MM.1S (cell line): ENCODE results near the gene ACSL4.

ENCODE experiments used
- DNase-seq: peaks from one replicate; pipeline ENCODE4 v3.0.0-alpha.2; 2015
- H2AFZ ChIP-seq: fragments of 300-600 bp; sonication (generic); 2 replicates; pipeline ENCODE4 v1.6.0; 2016; ENCODE audit warnings: antibody characterized with exemption, low read length
- H3F3A ChIP-seq: fragments of 300-600 bp; sonication (generic); 2 replicates; pipeline ENCODE4 v1.6.1; 2016; ENCODE audit warnings: mild to moderate bottlenecking, antibody characterized with exemption, low read length, moderate library complexity, mixed read lengths; ENCODE audit not compliant: insufficient read depth
- H3K27ac ChIP-seq: fragments of 300-600 bp; sonication (generic); 2 replicates; pipeline ENCODE4 v1.5.1; 2016; ENCODE audit warnings: mild to moderate bottlenecking, low read length
- H3K27me3 ChIP-seq: fragments of 300-600 bp; sonication (generic); replicated peaks from 2 replicates; pipeline ENCODE4 v1.6.0; 2016; ENCODE audit warnings: low read length; ENCODE audit not compliant: insufficient read depth
- H3K36me3 ChIP-seq: fragments of 300-600 bp; sonication (generic); replicated peaks from 2 replicates; pipeline ENCODE4 v1.6.1; 2016; ENCODE audit warnings: mild to moderate bottlenecking, low read length, mixed read lengths; ENCODE audit not compliant: insufficient read depth
- H3K4me1 ChIP-seq: fragments of 300-600 bp; sonication (generic); 2 replicates; pipeline ENCODE4 v1.6.1; 2016; ENCODE audit warnings: low read length, mixed read lengths
- H3K4me2 ChIP-seq: fragments of 300-600 bp; sonication (generic); 2 replicates; pipeline ENCODE4 v1.6.0; 2016; ENCODE audit warnings: low read depth, low read length
- H3K4me3 ChIP-seq: fragments of 300-600 bp; sonication (generic); 2 replicates; pipeline ENCODE4 v1.5.1; 2016; ENCODE audit warnings: low read length, mixed read lengths
- H3K79me2 ChIP-seq: fragments of 300-600 bp; sonication (generic); 2 replicates; pipeline ENCODE4 v1.6.1; 2016; ENCODE audit warnings: mixed run types, low read length, mixed read lengths
- H3K9ac ChIP-seq: fragments of 300-600 bp; sonication (generic); 2 replicates; pipeline ENCODE4 v1.6.1; 2016; ENCODE audit warnings: low read length, mixed read lengths
- H3K9me2 ChIP-seq: fragments of 300-600 bp; sonication (generic); replicated peaks from 2 replicates; pipeline ENCODE4 v1.6.1; 2016; ENCODE audit warnings: mild to moderate bottlenecking, low read length, mixed read lengths; ENCODE audit not compliant: insufficient read depth
- H3K9me3 ChIP-seq: fragments of 300-600 bp; sonication (generic); replicated peaks from 2 replicates; pipeline ENCODE4 v1.6.1; 2016; ENCODE audit warnings: mild to moderate bottlenecking, low read length, mixed read lengths; ENCODE audit not compliant: insufficient read depth
- H4K20me1 ChIP-seq: fragments of 300-600 bp; sonication (generic); 2 replicates; pipeline ENCODE4 v1.6.1; 2016; ENCODE audit warnings: mild to moderate bottlenecking, low read length, moderate library complexity, mixed read lengths; ENCODE audit not compliant: insufficient read depth
- EZH2 ChIP-seq: fragments of 300-600 bp; sonication (generic); optimal IDR thresholded peaks from 2 replicates; pipeline ENCODE3; 2017; ENCODE audit warnings: low read depth, mild to moderate bottlenecking, antibody characterized with exemption, low read length, mixed read lengths
- EZH2phosphoT487 ChIP-seq: fragments of 300-600 bp; sonication (generic); IDR thresholded peaks from 2 replicates; pipeline ENCODE4 v1.6.1; 2018; ENCODE audit warnings: antibody characterized with exemption, low read length
- TF ChIP-seq, protein P1 (sequence below): fragments of 300-600 bp; sonication (generic); IDR thresholded peaks from 2 replicates; pipeline ENCODE4 v1.5.1; 2016; ENCODE audit warnings: antibody characterized with exemption, low read length, mixed read lengths

ACSL4 gene

DNA sequence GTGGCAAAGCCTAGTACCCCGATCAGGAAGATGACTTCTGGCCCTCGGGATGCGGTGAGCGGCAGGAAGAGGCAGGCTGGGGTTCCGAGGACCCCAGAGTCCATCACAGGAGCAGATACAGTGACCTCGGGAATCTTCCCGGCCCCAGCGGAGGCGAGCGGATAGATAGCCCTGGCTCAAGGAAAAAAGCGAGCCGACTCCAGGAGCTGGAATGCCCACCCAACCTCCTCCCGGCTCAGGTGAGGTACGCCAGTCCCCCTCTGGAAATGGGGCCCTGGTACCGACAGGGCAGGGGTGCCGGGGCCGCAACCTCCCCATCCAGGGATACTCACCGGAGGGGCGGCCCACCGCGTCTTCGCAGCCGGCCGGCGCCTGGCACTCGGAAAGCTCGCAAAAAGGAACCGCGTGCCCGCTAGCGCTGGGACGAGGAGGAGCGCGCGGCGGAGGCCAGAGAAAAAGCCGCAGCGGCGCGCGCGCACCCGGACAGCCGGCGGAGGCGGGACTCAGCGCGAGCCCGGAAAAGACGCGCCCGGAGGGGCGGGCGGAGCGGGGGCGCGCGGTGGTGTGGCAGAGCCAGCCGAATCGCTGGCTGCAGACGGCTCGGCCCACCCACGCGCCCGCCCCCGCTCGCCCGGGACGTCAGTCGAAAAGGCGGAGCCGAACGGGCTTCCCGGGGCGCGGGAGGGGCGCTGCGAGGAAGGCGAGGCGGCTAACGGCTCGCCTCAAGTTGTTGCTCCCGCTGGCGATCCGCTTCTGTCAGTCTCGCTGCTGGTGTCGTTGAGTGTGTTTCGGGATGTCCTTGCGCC lies at the start of gene ACSL4:
Gene ACSL4, minus strand, starts transcription at position 451 of the 806 bp plus-strand sequence. CDS start 49,894 bp downstream, outside the sequence.
- Histone ChIP-seq H3K9me2 (no peaks in the 10 kb centered on the region), H3K79me2 (peaks cover 34% of the 10 kb centered on the region), H3K36me3 (no peaks in the 10 kb centered on the region), H3K9ac (peak within 1 kb of the TSS; percentile 72), H3K27ac (peak within 1 kb of the TSS; percentile 65), H3K27me3 (no peaks in the 10 kb centered on the region), H3F3A (no peaks in the 10 kb centered on the region), H2AFZ (peak within 1 kb of the TSS; percentile 77), H4K20me1 (no peaks in the 10 kb centered on the region), H3K4me1 (0 out of 2 replicates have a peak, but pooled peaks cover 8% of the 10 kb centered on the region), H3K9me3 (no peaks in the 10 kb centered on the region), H3K4me3 (peak within 1 kb of the TSS; percentile 75), H3K4me2 (peak within 1 kb of the TSS; percentile 87)
- peak; percentile 88 for DNase-seq
- TF ChIP-seq, protein P1, sequence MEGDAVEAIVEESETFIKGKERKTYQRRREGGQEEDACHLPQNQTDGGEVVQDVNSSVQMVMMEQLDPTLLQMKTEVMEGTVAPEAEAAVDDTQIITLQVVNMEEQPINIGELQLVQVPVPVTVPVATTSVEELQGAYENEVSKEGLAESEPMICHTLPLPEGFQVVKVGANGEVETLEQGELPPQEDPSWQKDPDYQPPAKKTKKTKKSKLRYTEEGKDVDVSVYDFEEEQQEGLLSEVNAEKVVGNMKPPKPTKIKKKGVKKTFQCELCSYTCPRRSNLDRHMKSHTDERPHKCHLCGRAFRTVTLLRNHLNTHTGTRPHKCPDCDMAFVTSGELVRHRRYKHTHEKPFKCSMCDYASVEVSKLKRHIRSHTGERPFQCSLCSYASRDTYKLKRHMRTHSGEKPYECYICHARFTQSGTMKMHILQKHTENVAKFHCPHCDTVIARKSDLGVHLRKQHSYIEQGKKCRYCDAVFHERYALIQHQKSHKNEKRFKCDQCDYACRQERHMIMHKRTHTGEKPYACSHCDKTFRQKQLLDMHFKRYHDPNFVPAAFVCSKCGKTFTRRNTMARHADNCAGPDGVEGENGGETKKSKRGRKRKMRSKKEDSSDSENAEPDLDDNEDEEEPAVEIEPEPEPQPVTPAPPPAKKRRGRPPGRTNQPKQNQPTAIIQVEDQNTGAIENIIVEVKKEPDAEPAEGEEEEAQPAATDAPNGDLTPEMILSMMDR: no peak
- TF ChIP-seq EZH2: no peak
- TF ChIP-seq EZH2phosphoT487: no peak

DNA sequence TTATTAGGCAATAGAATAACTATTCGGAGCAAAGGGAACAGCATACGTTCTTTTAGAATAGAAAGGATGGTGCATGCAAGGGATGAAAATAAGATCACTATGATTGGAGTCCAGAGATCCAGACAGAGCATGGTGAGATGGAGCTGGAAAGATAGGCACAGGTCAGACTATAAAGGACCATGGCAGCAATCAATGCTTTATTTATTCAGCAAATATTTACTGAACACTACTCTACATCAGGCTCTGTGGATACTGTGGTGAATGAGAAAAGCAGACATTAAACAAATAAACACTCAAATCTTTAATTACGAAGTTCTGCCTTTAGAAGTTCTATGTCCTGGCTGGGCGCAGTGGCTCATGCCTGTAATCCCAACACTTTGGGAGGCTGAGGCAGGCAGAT lies 44.7 kb upstream of the ACSL4 start:
- TF ChIP-seq EZH2 (no peak), EZH2phosphoT487 (no peak)
- TF ChIP-seq, protein P1: no peak
- H3K9me2 ChIP-seq: no peaks in the 10 kb centered on the region
- no peak overlapping the region for H3K9ac ChIP-seq
- H3K4me2 ChIP-seq: no peak overlapping the region
- H3K27ac ChIP-seq: no peak overlapping the region
- H4K20me1 ChIP-seq: no peaks in the 10 kb centered on the region
- peaks cover 6% of the 10 kb centered on the region for H3K4me1 ChIP-seq
- H3F3A ChIP-seq: peaks cover 6% of the 10 kb centered on the region
- H3K9me3 ChIP-seq: no peaks in the 10 kb centered on the region
- no peak overlapping the region for H3K4me3 ChIP-seq
- no peaks in the 10 kb centered on the region for H3K36me3 ChIP-seq
- H3K79me2 ChIP-seq: no peaks in the 10 kb centered on the region
- no peak for DNase-seq
- H2AFZ ChIP-seq: no peak overlapping the region
- H3K27me3 ChIP-seq: no peaks in the 10 kb centered on the region

DNA sequence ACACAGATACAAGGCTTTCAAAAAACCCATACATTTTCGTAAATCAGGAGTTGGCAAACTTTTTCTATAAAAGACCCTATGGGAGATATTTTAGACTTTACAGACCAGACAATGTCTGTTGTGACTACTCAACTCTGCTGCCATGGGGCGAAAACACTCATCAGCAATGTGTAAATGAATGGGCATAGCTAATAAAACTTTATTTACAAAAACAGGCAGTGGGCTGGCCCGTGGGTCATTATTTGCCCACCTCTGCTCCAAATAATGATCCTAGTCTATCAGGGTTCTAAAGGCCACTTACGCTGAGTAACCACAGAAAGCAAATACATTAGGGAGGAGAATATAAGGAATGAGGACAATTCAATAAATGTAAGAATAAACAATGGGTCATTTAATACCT lies 43.9 kb upstream of the ACSL4 start:
- H3K9me3 ChIP-seq: no peaks in the 10 kb centered on the region
- H2AFZ ChIP-seq: no peak overlapping the region
- H3K27me3 ChIP-seq: no peaks in the 10 kb centered on the region
- TF ChIP-seq EZH2phosphoT487 (no peak), EZH2 (no peak)
- TF ChIP-seq, protein P1: no peak
- no peaks in the 10 kb centered on the region for H3K36me3 ChIP-seq
- no peak overlapping the region for H3K4me2 ChIP-seq
- no peak overlapping the region for H3K9ac ChIP-seq
- H3K79me2 ChIP-seq: no peaks in the 10 kb centered on the region
- H3K9me2 ChIP-seq: no peaks in the 10 kb centered on the region
- H3F3A ChIP-seq: no peaks in the 10 kb centered on the region
- no peak overlapping the region for H3K4me3 ChIP-seq
- no peak for DNase-seq
- H4K20me1 ChIP-seq: no peaks in the 10 kb centered on the region
- no peaks in the 10 kb centered on the region for H3K4me1 ChIP-seq
- no peak overlapping the region for H3K27ac ChIP-seq
